H1 (cell line): ENCODE measurements around the gene GCNA. TPM values are rescaled to one million over a fixed set of nuclear protein-coding genes. Genes with fewer than 3 reads are reported as not detected.

Experiments used
- CTCF ChIA-PET: fragments of 300-600 bp; sonication (Branson Sonifier 250); formaldehyde crosslinking; loops from one replicate; lab custom pipeline; 2021; ENCODE audit not compliant: partially characterized antibody; lab: Charles Lee
- POLR2A ChIA-PET: fragments of 300-600 bp; sonication (Branson Sonifier 250); formaldehyde crosslinking; loops from one replicate; lab custom pipeline; 2021; ENCODE audit warnings: inconsistent platforms; ENCODE audit not compliant: partially characterized antibody; lab: Charles Lee
- DNase-seq, 2 experiments: peaks; one replicate each; pipeline versions ENCODE4 v3.0.0 to v3.0.0-alpha.2; 2010 to 2022; ENCODE audit warnings: low spot score in 2 of 2, low read depth in 1 of 2, mixed read lengths in 1 of 2
- FAIRE-seq: peaks from 2 replicates; lab custom pipeline; 2011; peaks lifted over from hg19 to GRCh38; lab: Jason Lieb, UNC
- H2AFZ ChIP-seq: 2 replicates; pipeline ENCODE4 v1.8.1; 2012; ENCODE audit warnings: low read length, inconsistent platforms
- H2AK5ac ChIP-seq: 2 replicates; pipeline ENCODE4 v1.6.1; 2013; ENCODE audit warnings: low read depth, low read length
- H2BK120ac ChIP-seq: replicated peaks from 2 replicates; pipeline ENCODE3; 2013; ENCODE audit warnings: low read depth, low read length, inconsistent platforms
- H2BK12ac ChIP-seq: 2 replicates; pipeline ENCODE4 v1.6.1; 2013; ENCODE audit warnings: low read depth, low read length
- H2BK15ac ChIP-seq: 2 replicates; pipeline ENCODE4 v1.6.1; 2013; ENCODE audit warnings: low read length
- H2BK20ac ChIP-seq: 2 replicates; pipeline ENCODE4 v1.6.1; 2013; ENCODE audit warnings: low read length
- H2BK5ac ChIP-seq: 2 replicates; pipeline ENCODE4 v1.6.1; 2013; ENCODE audit warnings: low read depth, low read length
- H3K14ac ChIP-seq: 2 replicates; pipeline ENCODE4 v1.6.1; 2013; ENCODE audit warnings: inconsistent platforms; ENCODE audit not compliant: insufficient read length
- H3K18ac ChIP-seq: 2 replicates; pipeline ENCODE4 v1.6.1; 2013; ENCODE audit warnings: low read length; ENCODE audit errors: extremely low read depth
- H3K23ac ChIP-seq: 2 replicates; pipeline ENCODE4 v1.6.1; 2013; ENCODE audit warnings: inconsistent platforms; ENCODE audit not compliant: insufficient read length
- H3K23me2 ChIP-seq: 2 replicates; pipeline ENCODE4 v1.6.1; 2013; ENCODE audit warnings: low read depth, low read length
- H3K27ac ChIP-seq: 2 replicates; pipeline ENCODE4 v1.6.1; 2011; ENCODE audit warnings: low read depth, low read length, inconsistent platforms
- H3K27me3 ChIP-seq, 4 experiments: replicated peaks in 1 of 4; 1 replicate in 1 of 4; 2 replicates in 3 of 4; pipeline versions ENCODE4 v1.6.1 to v1.8.1; 2011 to 2013; ENCODE audit warnings: low read length in 3 of 4, mild to moderate bottlenecking in 3 of 4, inconsistent platforms in 2 of 4, mixed read lengths in 2 of 4, moderate library complexity in 1 of 4; ENCODE audit not compliant: control insufficient read depth in 3 of 4, insufficient read depth in 3 of 4; ENCODE audit errors: extremely low read depth in 1 of 4
- H3K36me3 ChIP-seq, 4 experiments: 2 replicates each; pipeline versions ENCODE4 v1.6.1 to v1.8.1; 2011 to 2013; ENCODE audit warnings: mild to moderate bottlenecking in 4 of 4, low read length in 3 of 4, moderate library complexity in 2 of 4, control low read depth in 1 of 4, inconsistent platforms in 1 of 4; ENCODE audit not compliant: insufficient read depth in 4 of 4, control insufficient read depth in 2 of 4
- H3K4ac ChIP-seq: replicated peaks from 2 replicates; pipeline ENCODE3; 2013; ENCODE audit warnings: low read length, low read depth, mixed read lengths, inconsistent platforms; ENCODE audit not compliant: insufficient read length
- H3K4me1 ChIP-seq, 4 experiments: replicated peaks in 1 of 4; 1 replicate in 1 of 4; 2 replicates in 3 of 4; pipeline versions ENCODE4 v1.6.1 to v1.8.1; 2011 to 2013; ENCODE audit warnings: low read length in 3 of 4, inconsistent platforms in 2 of 4, mixed read lengths in 1 of 4; ENCODE audit not compliant: insufficient read depth in 4 of 4, control insufficient read depth in 3 of 4
- H3K4me2 ChIP-seq, 2 experiments: 2 replicates each; pipeline versions ENCODE4 v1.6.1 to v1.8.1; 2011 to 2013; ENCODE audit warnings: low read depth in 2 of 2, low read length in 2 of 2, control low read depth in 1 of 2, inconsistent platforms in 1 of 2, mild to moderate bottlenecking in 1 of 2; ENCODE audit not compliant: insufficient read depth in 1 of 2
- H3K4me3 ChIP-seq, 4 experiments: fragments of 200-600, 300-600 bp in 1 of 4; sonication (generic), shearing (Covaris generic), sonication (Bioruptor Twin) in 1 of 4; 2 replicates each; pipeline versions ENCODE4 v1.5.1 to v1.8.1; 2011 to 2016; ENCODE audit warnings: low read length in 4 of 4, low read depth in 3 of 4, control low read depth in 2 of 4, inconsistent platforms in 2 of 4, mild to moderate bottlenecking in 2 of 4, mixed read lengths in 1 of 4, moderate library complexity in 1 of 4; ENCODE audit not compliant: insufficient read depth in 2 of 4; ENCODE audit errors: extremely low read depth in 1 of 4
- H3K56ac ChIP-seq: replicated peaks from 2 replicates; pipeline ENCODE3; 2013; ENCODE audit warnings: low read depth, mild to moderate bottlenecking, mixed read lengths, low read length, inconsistent platforms; ENCODE audit not compliant: insufficient read length
- H3K79me1 ChIP-seq: 2 replicates; pipeline ENCODE4 v1.6.1; 2013; ENCODE audit warnings: low read depth, low read length, control low read depth
- H3K79me2 ChIP-seq, 2 experiments: 2 replicates each; pipeline versions ENCODE4 v1.6.1 to v1.8.1; 2012 to 2013; ENCODE audit warnings: low read length in 2 of 2, mild to moderate bottlenecking in 2 of 2, inconsistent platforms in 1 of 2; ENCODE audit not compliant: insufficient read depth in 2 of 2, control insufficient read depth in 1 of 2
- H3K9ac ChIP-seq, 4 experiments: replicated peaks in 1 of 4; 1 replicate in 1 of 4; 2 replicates in 3 of 4; pipeline versions ENCODE4 v1.6.1 to v1.8.1; 2011 to 2013; ENCODE audit warnings: low read depth in 3 of 4, low read length in 3 of 4, control low read depth in 2 of 4, mild to moderate bottlenecking in 2 of 4, moderate library complexity in 2 of 4, inconsistent platforms in 1 of 4; ENCODE audit errors: extremely low read depth in 1 of 4
- H3K9me3 ChIP-seq, 2 experiments: 2 replicates each; pipeline versions ENCODE4 v1.6.1 to v1.8.1; 2012 to 2013; ENCODE audit warnings: mild to moderate bottlenecking in 2 of 2, moderate library complexity in 2 of 2, control low read depth in 1 of 2, inconsistent platforms in 1 of 2, low read depth in 1 of 2, low read length in 1 of 2, mixed read lengths in 1 of 2; ENCODE audit not compliant: insufficient read depth in 2 of 2
- H4K20me1 ChIP-seq, 2 experiments: replicated peaks in 1 of 2; 2 replicates each; pipeline versions ENCODE3 to v1.8.1; 2011 to 2013; ENCODE audit warnings: inconsistent platforms in 2 of 2, low read length in 2 of 2, mild to moderate bottlenecking in 1 of 2; ENCODE audit not compliant: insufficient read depth in 2 of 2, control insufficient read depth in 1 of 2
- H4K5ac ChIP-seq: 2 replicates; pipeline ENCODE4 v1.6.1; 2013; ENCODE audit warnings: low read length, low read depth, mixed read lengths, inconsistent platforms; ENCODE audit not compliant: insufficient read length
- H4K8ac ChIP-seq: 2 replicates; pipeline ENCODE4 v1.8.0; 2013; ENCODE audit warnings: mild to moderate bottlenecking, moderate library complexity, low read length, inconsistent platforms; ENCODE audit not compliant: insufficient read depth; ENCODE audit errors: extremely low read depth
- H4K91ac ChIP-seq: replicated peaks from 2 replicates; pipeline ENCODE3; 2013; ENCODE audit warnings: low read length, mixed read lengths, inconsistent platforms; ENCODE audit not compliant: insufficient read length
- BACH1 ChIP-seq: IDR thresholded peaks from 2 replicates; pipeline ENCODE4 v1.6.1; 2012; ENCODE audit warnings: low read length, improper control_type of control experiment
- CBX8 ChIP-seq: fragments of 300-800, 300-1000 bp; sonication (generic); IDR thresholded peaks from 2 replicates; pipeline ENCODE4 v1.7.1; 2016; ENCODE audit warnings: low read depth, low read length, borderline replicate concordance
- CHD2 ChIP-seq: IDR thresholded peaks from 2 replicates; pipeline ENCODE4 v1.6.1; 2012; ENCODE audit warnings: low read length, improper control_type of control experiment
- CTBP2 ChIP-seq: IDR thresholded peaks from 2 replicates; pipeline ENCODE4 v1.7.0; 2011; ENCODE audit warnings: borderline replicate concordance, mild to moderate bottlenecking, moderate library complexity, mixed read lengths, low read length; ENCODE audit not compliant: insufficient read depth, insufficient read length
- EP300 ChIP-seq, 2 experiments: IDR thresholded peaks; 1 replicate in 1 of 2; 2 replicates in 1 of 2; pipeline ENCODE4 v1.6.1; 2011 to 2012; ENCODE audit warnings: low read depth in 2 of 2, low read length in 2 of 2, mild to moderate bottlenecking in 2 of 2, borderline replicate concordance in 1 of 2, inconsistent platforms in 1 of 2, moderate library complexity in 1 of 2
- EZH2 ChIP-seq: fragments of 200-600 bp; sonication (generic); IDR thresholded peaks from 2 replicates; pipeline ENCODE4 v1.7.1; 2012; ENCODE audit warnings: low read depth, mild to moderate bottlenecking, moderate library complexity, low read length, inconsistent platforms; ENCODE audit not compliant: severe bottlenecking
- GTF2F1 ChIP-seq: IDR thresholded peaks from 2 replicates; pipeline ENCODE4 v1.6.1; 2012; ENCODE audit warnings: low read depth, low read length, improper control_type of control experiment, borderline replicate concordance
- KDM5A ChIP-seq: fragments of 200-600 bp; IDR thresholded peaks from 2 replicates; pipeline ENCODE4 v1.7.1; 2012; ENCODE audit warnings: mild to moderate bottlenecking, low read length, inconsistent platforms, mixed read lengths
- PHF8 ChIP-seq: fragments of 200-600 bp; sonication (generic); conservative IDR thresholded peaks from 2 replicates; pipeline ENCODE4 v1.7.1; 2012; ENCODE audit warnings: low read depth, mild to moderate bottlenecking, inconsistent platforms, low read length, moderate library complexity
- POLR2A ChIP-seq, 2 experiments: IDR thresholded peaks; 1 replicate in 1 of 2; 2 replicates in 1 of 2; pipeline ENCODE4 v1.6.1; 2011; ENCODE audit warnings: low read depth in 2 of 2, low read length in 2 of 2, mild to moderate bottlenecking in 2 of 2; ENCODE audit errors: control extremely low read depth in 1 of 2
- POLR2AphosphoS5 ChIP-seq: IDR thresholded peaks from 2 replicates; pipeline ENCODE4 v1.6.1; 2011; ENCODE audit warnings: low read depth, low read length
- SUZ12 ChIP-seq: fragments of 200-600 bp; sonication (generic); IDR thresholded peaks from 2 replicates; pipeline ENCODE4 v1.6.1; 2012; ENCODE audit warnings: mild to moderate bottlenecking, inconsistent platforms, low read length, moderate library complexity, mixed read lengths
- TAF1 ChIP-seq: IDR thresholded peaks from 2 replicates; pipeline ENCODE4 v1.6.1; 2011; ENCODE audit warnings: mild to moderate bottlenecking, low read depth, low read length
- WGBS, 2 experiments: shearing (Covaris generic) in 1 of 2; methylation state at CpG; one replicate each; pipeline versions ENCODE4 v1.1.6 to v1.1.7; 2013 to 2015; ENCODE audit warnings: low lambda C conversion rate in 2 of 2, mixed read lengths in 2 of 2, inconsistent platforms in 1 of 2, low coverage in 1 of 2, missing lambda C conversion rate in 1 of 2; ENCODE audit not compliant: insufficient replicate concordance in 2 of 2, insufficient coverage in 1 of 2, insufficient read length in 1 of 2; ENCODE audit errors: extremely low coverage in 1 of 2, missing lambda C conversion rate in 1 of 2; 5-methylcytosine and 5-hydroxymethylcytosine counted together
- polyA plus RNA-seq, 7 experiments: library from polyadenylated mRNA; depleted of rRNA in 3 of 7; stranded (reverse) in 5 of 7; unstranded in 2 of 7; fragments of >200 nt in 5 of 7; fragments of 200-250 nt in 2 of 7; gene quantifications; 1 replicate in 5 of 7; 2 replicates in 1 of 7; 4 replicates in 1 of 7; pipeline versions ENCODE4 v1.2.1 to v1.2.3, GENCODE V29; 2011 to 2013; ENCODE audit warnings: missing spikeins in 2 of 7, mixed read lengths in 2 of 7
- total RNA-seq: library from RNA; stranded (reverse); fragmentation: NEBNext Ultra II Directional; extraction: Animal tissue kit (Norgen Biotek cat#: 25700); gene quantifications from 2 replicates; pipeline ENCODE4 v1.2.1, GENCODE V29; 2021
- TF ChIP-seq, protein P1 (sequence below): IDR thresholded peaks from 2 replicates; pipeline ENCODE4 v1.6.1; 2012; ENCODE audit warnings: inconsistent platforms

GCNA gene
- total and polyA plus RNA-seq, 2 of the 8 experiments (the other 6 are each of a cell fraction or from before 2014, with no cell fraction given) = 0.41 to 0.95 TPM

DNA sequence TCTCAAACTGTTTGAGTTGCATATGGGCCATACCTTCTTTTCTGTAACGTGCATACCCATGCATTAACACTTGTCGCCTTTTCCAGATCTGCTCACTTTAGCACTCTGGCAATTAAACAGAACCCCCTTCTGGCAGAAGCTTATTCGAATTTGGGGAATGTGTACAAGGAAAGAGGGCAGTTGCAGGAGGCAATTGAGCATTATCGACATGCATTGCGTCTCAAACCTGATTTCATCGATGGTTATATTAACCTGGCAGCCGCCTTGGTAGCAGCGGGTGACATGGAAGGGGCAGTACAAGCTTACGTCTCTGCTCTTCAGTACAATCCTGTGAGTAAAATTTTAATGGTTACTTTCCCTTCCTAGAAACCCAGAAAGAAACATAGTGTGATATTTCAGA lies 40.5 kb upstream of the GCNA start:
- ChIA-PET POLR2A (interaction anchor here (1.0 kb wide), 1 partner anchor 11 kb away, joined by 3 read pairs; no protein-coding TSS in a partner anchor), CTCF (interaction anchor here (0.6 to 1.4 kb wide), 2 partner anchors 69 to 172 kb away, joined by 3 to 4 read pairs; partner anchors contain the start of gene TAF1)
- Histone ChIP-seq H2BK15ac (no peak overlapping the region), H3K79me2 (peaks cover 48 to 99% of the 10 kb centered on the region in 2 experiments), H3K27me3 (no peaks in the 10 kb centered on the region), H3K18ac (no peak overlapping the region), H3K23ac (no peak overlapping the region), H2BK12ac (no peak overlapping the region), H3K36me3 (peaks cover 0 to 34% (median 2%) of the 10 kb centered on the region in 4 experiments; a peak in 2 of 8 replicates), H3K79me1 (no peaks in the 10 kb centered on the region), H4K91ac (no peak overlapping the region), H3K14ac (no peak overlapping the region), H2AFZ (no peak overlapping the region), H2BK120ac (no peak overlapping the region), H3K4me1 (peaks cover 0 to 4% (median 1%) of the 10 kb centered on the region in 4 experiments; a peak in 2 of 7 replicates), H4K20me1 (peaks cover 20 to 22% of the 10 kb centered on the region in 2 experiments), H2BK5ac (no peak overlapping the region), H3K9me3 (no peaks in the 10 kb centered on the region), H3K56ac (no peak overlapping the region), H2AK5ac (no peak overlapping the region), H3K27ac (no peak overlapping the region), H3K4ac (no peak overlapping the region), H3K4me3 (no peak overlapping the region; a peak in 1 of 8 replicates), H3K4me2 (no peak overlapping the region; a peak in 1 of 4 replicates), H2BK20ac (no peak overlapping the region), H3K23me2 (no peaks in the 10 kb centered on the region; the same call in 1 of the 2 replicates), H3K9ac (no peak overlapping the region), H4K8ac (no peak overlapping the region), H4K5ac (no peak overlapping the region)
- FAIRE-seq (no peak), DNase-seq (no peak)
- 92% methylated on average over 9 of the region's 9 CpGs; no CpG with 5 or more reads in 1 of the 2 experiments for WGBS, 2 experiments
- TF ChIP-seq POLR2AphosphoS5 = no peak
- TF ChIP-seq CBX8 = no peak
- no peak for TF ChIP-seq POLR2A (IDR thresholded peaks at IDR 0.05; ENCODE audit: control extremely low read depth in 1 of 2, low read depth in 2 of 2, low read length in 2 of 2)
- TF ChIP-seq, protein P1, sequence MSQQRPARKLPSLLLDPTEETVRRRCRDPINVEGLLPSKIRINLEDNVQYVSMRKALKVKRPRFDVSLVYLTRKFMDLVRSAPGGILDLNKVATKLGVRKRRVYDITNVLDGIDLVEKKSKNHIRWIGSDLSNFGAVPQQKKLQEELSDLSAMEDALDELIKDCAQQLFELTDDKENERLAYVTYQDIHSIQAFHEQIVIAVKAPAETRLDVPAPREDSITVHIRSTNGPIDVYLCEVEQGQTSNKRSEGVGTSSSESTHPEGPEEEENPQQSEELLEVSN = no peak
- TF ChIP-seq GTF2F1 = no peak
- no peak for TF ChIP-seq BACH1
- TF ChIP-seq CTBP2 = no peak
- no peak for TF ChIP-seq CHD2
- no peak for TF ChIP-seq KDM5A
- no peak for TF ChIP-seq EP300 (IDR thresholded peaks at IDR 0.05; ENCODE audit: borderline replicate concordance in 1 of 2, low read depth in 2 of 2, low read length in 2 of 2)
- TF ChIP-seq TAF1 = no peak
- TF ChIP-seq PHF8 = no peak
- TF ChIP-seq EZH2 = no peak
- TF ChIP-seq SUZ12 = no peak
